ENCODE results near the gene IYD.

IYD gene

DNA sequence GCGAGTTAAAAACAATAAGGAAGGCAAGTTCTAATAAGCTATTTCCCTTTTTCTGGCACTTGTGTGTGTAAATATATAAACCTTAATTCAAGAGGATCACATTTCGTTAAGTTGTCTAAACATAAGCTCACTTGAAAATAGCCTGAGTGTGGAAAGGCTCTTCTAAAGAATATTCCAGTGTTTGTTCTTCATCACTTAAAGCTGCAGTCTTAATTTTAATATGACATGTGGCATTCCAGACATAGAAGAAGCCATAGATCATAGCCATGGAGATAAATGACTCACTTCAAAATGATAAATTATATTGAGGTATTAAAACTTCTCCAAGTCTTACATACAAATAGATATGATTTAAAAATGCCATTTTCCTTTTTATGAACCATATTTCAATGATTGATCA is 42.1 kb downstream of the IYD start:
- peak overlapping the region; percentile 38 to 85 (median 84) for H3K27ac Mint-ChIP-seq
- H3K36me3 Mint-ChIP-seq (ENCODE audit: low read depth): no peaks in the 10 kb centered on the region
- peak overlapping the region in 1 of 3 experiments; percentile 17 for H3K4me3 Mint-ChIP-seq

GRCh38 chr6:150412221-150412620 is 43.4 kb downstream of the IYD start:
- Mint-ChIP-seq H3K4me1 (peaks cover 51% of the 10 kb centered on the region), H3K4me3 (no peak overlapping the region), H3K36me3 (ENCODE audit: low read depth) (no peaks in the 10 kb centered on the region), H3K27ac (peak overlapping the region; percentile 28 to 44 (median 32)), H3K27me3 (ENCODE audit: low read depth) (peaks cover 15% of the 10 kb centered on the region), H3K9me3 (no peaks in the 10 kb centered on the region)
- TF ChIP-seq, protein P1, sequence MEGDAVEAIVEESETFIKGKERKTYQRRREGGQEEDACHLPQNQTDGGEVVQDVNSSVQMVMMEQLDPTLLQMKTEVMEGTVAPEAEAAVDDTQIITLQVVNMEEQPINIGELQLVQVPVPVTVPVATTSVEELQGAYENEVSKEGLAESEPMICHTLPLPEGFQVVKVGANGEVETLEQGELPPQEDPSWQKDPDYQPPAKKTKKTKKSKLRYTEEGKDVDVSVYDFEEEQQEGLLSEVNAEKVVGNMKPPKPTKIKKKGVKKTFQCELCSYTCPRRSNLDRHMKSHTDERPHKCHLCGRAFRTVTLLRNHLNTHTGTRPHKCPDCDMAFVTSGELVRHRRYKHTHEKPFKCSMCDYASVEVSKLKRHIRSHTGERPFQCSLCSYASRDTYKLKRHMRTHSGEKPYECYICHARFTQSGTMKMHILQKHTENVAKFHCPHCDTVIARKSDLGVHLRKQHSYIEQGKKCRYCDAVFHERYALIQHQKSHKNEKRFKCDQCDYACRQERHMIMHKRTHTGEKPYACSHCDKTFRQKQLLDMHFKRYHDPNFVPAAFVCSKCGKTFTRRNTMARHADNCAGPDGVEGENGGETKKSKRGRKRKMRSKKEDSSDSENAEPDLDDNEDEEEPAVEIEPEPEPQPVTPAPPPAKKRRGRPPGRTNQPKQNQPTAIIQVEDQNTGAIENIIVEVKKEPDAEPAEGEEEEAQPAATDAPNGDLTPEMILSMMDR (IDR thresholded peaks at IDR 0.05; ENCODE audit: unreplicated experiment in 3 of 3): no peak

More for the DNA sequence above, 42.1 kb downstream of the IYD start:
- TF ChIP-seq, protein P1 (IDR thresholded peaks at IDR 0.05; ENCODE audit: unreplicated experiment in 3 of 3): no peak
- Mint-ChIP-seq H3K27me3 (ENCODE audit: low read depth) (peaks cover 14% of the 10 kb centered on the region), H3K9me3 (no peaks in the 10 kb centered on the region), H3K4me1 (peaks cover 61% of the 10 kb centered on the region)

GRCh38 chr6:150413198-150413597 is 44.4 kb downstream of the IYD start:
- Mint-ChIP-seq H3K9me3 (no peaks in the 10 kb centered on the region), H3K27me3 (ENCODE audit: low read depth) (peaks cover 9% of the 10 kb centered on the region), H3K4me1 (peaks cover 48% of the 10 kb centered on the region), H3K4me3 (no peak overlapping the region), H3K27ac (no peak overlapping the region), H3K36me3 (ENCODE audit: low read depth) (no peaks in the 10 kb centered on the region)
- TF ChIP-seq, protein P1 (IDR thresholded peaks at IDR 0.05; ENCODE audit: unreplicated experiment in 3 of 3): no peak

GRCh38 chr6:150413781-150414281 is 45.0 kb downstream of the IYD start:
- Mint-ChIP-seq H3K36me3 (ENCODE audit: low read depth) (no peaks in the 10 kb centered on the region), H3K27ac (no peak overlapping the region), H3K4me1 (peaks cover 48% of the 10 kb centered on the region), H3K4me3 (no peak overlapping the region), H3K9me3 (no peaks in the 10 kb centered on the region), H3K27me3 (ENCODE audit: low read depth) (peaks cover 9% of the 10 kb centered on the region)
- TF ChIP-seq, protein P1 (IDR thresholded peaks at IDR 0.05; ENCODE audit: unreplicated experiment in 3 of 3): no peak

DNA sequence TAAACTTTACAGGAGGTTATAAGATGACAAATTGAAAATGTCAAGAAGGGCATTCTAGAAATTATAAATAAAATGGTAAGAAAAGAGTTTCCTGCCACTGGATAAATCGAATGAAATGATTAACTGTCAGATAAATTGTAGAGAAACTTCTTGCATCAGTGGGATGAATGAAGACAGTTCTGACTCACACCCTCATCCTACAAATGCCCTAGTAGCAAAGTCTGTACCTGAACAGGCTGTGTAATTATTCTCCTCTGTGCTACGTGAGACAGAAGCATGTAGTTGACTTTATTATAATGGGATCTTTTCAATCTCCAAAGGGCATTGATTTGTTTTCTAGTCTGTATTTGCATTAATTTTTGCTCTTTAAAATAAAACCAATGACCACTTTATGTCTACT is 47.3 kb downstream of the IYD start:
- Mint-ChIP-seq H3K4me1 (peaks cover 41% of the 10 kb centered on the region), H3K9me3 (peaks cover 4% of the 10 kb centered on the region), H3K27ac (peak overlapping the region in 1 of 3 experiments; percentile 19), H3K36me3 (ENCODE audit: low read depth) (no peaks in the 10 kb centered on the region), H3K27me3 (ENCODE audit: low read depth) (peaks cover 9% of the 10 kb centered on the region), H3K4me3 (no peak overlapping the region)
- TF ChIP-seq, protein P1 (IDR thresholded peaks at IDR 0.05; ENCODE audit: unreplicated experiment in 3 of 3): no peak

DNA sequence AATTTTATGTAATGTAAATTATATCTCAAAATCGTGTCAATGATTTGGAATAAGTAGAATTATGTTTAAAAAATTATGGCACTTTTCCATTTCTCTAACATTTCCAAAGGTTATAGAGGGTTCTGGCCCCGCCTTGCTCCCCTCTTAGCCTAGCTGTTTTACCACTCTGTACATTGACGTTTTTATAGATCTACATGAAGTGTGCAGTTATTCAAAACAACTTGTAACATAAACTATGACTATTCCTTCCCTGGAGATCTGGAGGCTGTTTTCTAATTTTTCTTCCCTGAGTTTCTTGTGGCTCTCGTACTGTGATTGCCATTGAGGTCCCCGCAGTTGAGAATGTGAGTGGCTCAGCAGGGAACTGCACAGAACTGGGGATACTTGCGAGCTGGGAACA is 48.4 kb downstream of the IYD start:
- H3K4me1 Mint-ChIP-seq: peaks cover 37% of the 10 kb centered on the region
- H3K36me3 Mint-ChIP-seq (ENCODE audit: low read depth): no peaks in the 10 kb centered on the region
- H3K9me3 Mint-ChIP-seq: peaks cover 4% of the 10 kb centered on the region
- H3K27ac Mint-ChIP-seq: peak overlapping the region in 2 of 3 experiments; percentile 42 to 72
- TF ChIP-seq, protein P1 (IDR thresholded peaks at IDR 0.05; ENCODE audit: unreplicated experiment in 3 of 3): no peak
- peaks cover 7% of the 10 kb centered on the region for H3K27me3 Mint-ChIP-seq (ENCODE audit: low read depth)
- peak overlapping the region in 1 of 3 experiments; percentile 10 for H3K4me3 Mint-ChIP-seq
